Measurements from ENCODE around the gene ACY1.

ACY1 gene

DNA sequence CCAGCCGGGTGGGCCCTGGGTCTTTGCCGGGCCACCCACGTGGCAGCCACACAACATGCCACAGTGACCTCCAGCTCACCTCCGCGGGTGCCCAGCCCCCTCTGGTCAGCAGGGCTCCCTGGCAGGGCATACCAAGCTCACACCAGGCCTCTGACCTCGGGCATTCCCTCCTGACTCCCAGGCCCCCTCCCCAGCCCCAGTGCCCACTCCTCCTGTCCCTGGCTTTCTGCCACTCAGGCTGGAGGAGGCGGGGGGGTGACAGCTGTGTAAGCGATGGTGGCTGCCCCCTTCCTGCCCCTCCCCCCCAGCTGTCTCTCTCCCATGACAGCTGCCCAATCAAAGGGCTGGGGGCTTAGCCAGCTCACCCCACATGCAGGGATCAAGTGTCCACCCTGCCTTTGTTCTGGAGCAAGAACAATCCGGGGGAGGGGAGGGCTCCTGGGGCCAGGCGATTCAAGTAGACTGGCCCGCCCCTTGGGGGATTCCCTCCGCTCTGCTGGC is 19.3 kb upstream of the ACY1 start:
- DNase-seq (ENCODE audit: low read depth, low spot score): no peak

DNA sequence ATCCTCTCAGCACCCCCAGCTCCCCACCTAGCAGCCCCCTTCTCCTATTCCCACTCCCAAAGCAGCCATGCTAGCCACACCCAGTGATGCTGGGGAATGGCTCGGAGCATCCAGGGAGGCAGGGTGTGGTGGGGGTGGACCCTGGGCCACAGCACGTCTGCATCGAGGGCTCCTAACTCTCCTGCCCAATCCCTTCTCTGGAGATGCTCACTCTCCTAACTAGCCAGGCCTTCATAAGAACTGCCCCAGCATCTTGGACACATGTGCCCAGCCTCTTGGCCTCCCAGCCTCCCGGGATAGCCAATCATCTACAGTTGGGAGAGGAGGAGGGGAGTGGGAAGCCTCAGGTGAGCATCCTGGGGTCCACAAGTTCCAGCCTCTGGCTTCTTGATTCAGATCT is 18.8 kb upstream of the ACY1 start:
- no peak for DNase-seq (ENCODE audit: low read depth, low spot score)

DNA sequence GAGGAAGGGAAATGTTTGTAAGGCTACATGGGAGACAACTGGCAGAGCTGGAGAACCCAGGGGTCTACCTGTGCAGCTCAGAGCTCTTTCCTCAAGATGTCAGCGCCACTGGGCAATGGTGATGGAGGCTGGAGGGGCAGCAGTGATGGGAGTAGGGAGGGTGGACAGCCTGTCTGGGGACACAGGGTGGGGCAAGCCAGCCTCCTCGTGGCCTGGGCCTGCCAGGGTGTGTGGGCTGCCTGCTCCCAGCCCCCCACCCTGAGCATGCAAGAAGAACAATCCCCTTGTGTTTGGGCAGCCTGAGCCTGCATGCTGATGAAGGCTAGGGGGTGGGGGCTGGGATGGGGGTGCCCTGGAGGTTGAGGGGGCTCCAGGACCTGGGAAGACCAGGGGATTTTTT is 17.3 kb upstream of the ACY1 start:
- no peak for DNase-seq (ENCODE audit: low read depth, low spot score)

DNA sequence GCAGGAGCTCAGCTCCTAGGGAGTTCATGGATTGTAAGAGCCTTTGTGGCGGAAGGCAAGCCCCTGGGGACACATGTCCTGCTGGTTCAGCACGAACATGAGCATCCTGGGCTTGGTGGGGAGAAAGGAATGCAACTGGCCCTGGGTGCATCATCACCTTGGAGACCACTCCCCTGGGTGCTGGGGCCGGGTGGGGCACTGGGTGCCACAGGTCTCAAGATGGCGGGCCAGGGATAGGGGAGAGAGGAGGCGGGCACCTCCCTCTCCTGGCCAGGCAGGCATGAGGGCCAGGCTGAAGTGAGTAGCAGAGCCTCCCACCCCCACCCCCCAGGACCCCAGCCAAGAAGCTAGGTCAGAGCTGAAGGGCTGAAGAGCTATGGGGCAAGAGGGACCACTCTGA is 16.8 kb upstream of the ACY1 start:
- peak; percentile 25 for DNase-seq (ENCODE audit: low read depth, low spot score)

DNA sequence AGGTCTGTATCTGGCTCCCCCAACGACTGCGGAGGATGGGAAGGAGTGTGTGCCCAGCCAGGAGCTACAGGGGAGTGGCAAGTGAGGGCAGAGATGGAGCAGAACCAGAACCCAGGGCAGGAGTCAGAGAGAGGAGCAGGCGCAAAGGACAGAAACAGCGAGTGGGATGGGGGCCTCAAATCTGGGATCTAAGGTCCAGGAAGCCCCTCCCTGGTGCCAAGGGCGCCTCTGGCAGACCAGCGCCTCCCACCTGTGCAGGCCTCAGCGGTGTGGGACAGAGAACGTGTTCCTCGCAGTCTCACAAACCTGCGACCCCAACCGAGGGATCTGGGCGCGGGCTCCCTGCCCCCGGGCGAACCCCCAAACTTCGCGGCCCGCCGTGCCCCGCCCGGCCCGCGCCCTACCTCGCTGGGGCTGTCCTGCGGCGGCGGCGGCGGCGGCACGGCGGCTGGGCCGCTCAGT is 16.4 kb upstream of the ACY1 start:
- DNase-seq (ENCODE audit: low read depth, low spot score): no peak

DNA sequence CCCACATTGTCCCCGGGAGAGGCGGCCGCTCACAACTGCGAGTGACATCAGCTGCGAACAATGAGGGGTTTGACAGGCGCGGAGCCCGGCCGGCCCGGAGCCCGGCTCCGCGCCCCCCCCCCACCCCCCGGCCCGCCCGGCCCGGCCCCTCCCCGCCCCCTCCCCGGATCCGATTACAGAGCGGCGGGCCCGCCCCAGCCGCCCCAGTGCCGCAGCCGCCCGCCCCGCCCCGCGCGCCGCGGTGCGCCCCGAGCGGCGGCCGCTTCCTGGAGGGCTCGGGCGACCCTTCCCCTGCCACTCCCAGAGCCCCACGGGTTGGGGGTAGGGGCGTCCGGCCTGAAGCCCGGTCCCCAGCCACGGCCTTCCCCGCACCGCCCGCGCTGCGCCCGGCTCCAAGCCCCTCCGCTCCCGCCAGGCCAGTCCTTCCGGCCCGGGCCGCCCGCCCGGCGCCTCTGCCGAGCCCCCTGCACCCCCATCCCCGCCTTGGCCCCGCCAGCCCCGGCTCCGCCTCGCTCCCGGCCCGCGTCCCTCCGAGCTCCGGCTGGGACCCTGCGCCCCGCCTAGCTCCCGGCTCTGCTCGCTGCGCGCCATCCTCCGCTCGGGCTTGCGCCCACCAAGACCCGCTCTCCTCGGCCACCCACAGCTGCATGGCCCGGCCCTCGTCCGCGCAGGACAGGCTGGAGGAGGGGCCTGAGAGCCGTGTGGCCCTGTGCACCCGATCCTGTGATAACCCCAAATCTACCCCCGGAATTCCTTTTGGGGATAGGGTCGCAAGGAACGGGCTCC is 15.8 kb upstream of the ACY1 start, which contains the start of gene PCBP4:
Gene PCBP4, minus strand, starts transcription at position 71 of the 786 bp plus-strand sequence. CDS start 6,214 bp downstream, outside the sequence.
- peak; percentile 80 for DNase-seq (ENCODE audit: low read depth, low spot score)

DNA sequence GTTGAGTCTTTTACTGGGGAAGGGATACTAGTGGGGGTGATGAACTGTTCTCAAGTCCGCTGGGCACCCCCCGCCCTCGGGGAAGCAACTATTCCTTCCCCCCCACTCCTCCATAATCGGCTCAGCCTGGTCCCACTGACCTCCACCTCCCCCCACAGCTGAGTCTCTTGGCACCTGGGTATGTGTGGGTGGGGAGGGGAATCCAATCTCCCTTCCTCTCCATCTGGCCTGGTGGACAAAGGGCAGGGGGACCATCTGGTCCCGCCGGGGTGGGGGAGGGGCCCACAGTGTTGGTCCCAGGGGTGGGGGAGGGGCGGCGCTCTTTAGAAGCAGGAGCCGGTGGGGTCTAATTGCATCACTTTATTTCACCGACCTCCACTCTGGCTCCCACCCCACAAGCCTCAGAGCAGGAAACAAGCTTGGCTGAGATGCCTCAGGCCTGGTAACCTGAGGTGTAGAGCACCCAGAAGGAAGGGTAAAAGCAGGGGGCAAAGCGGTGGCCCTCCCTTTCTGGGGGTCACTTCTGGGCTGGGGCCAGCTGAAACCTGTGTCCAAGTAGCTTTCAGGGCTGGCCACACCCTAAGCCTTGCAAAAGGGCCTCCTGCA is 15.1 kb upstream of the ACY1 start:
- no peak for DNase-seq (ENCODE audit: low read depth, low spot score)

DNA sequence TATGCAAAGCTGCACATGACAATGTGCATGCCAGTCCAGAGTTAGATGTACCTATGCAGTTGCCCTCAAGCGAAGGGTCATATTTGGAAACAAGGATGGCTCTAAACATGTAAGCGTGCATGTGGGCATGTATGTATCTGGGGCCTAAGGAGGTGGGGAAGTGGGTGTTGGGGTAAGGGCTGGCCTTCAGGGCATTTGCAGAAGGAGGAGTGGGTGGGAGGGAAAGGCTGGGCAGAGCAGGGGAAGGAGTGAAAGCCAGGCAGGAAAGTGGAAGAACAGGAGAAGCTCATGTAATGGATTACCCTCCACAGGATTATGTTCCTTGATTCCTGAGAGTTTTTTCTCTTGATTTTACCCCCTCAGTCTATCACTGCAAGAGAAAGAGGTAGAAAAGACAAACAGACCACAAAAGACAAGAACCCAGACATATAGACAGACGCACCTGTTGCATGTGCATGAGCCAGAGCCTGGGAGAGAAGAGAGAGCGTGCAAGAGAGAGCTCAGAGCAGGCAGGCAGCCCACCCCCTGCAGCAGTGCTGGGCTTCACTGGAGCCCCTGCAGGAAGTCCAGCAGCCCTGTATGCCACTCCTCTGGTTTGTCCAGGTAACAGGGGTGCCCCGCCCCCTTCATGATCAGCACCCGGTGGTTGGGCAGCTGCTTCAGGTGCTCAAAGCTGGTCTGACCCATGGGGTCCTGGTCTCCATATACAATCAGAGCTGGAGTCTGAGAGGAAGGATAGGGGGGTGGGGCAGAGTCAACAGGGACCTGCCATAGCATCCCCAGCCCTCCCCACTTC is 14.3 kb upstream of the ACY1 start:
- no peak for DNase-seq (ENCODE audit: low read depth, low spot score)

DNA sequence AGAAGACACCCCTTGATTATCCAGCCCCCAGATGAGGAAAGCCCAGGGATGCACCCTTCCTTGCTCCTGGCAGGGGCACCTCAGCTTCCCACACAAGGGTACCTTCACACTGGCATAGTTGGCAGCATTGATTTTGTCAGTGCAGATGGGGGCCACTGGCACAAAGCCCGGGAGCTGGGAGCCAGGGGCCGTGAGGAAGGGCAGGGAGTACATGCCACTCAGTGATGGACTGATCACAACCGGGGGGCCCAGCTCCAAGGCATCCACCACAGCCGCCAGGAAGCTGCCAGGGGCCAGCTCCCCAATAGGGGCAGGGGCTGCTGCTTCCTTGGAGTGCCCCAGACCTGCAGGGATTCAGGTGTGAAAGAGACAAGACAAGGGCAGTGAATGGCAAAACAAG is 13.5 kb upstream of the ACY1 start:
- DNase-seq (ENCODE audit: low read depth, low spot score): no peak

DNA sequence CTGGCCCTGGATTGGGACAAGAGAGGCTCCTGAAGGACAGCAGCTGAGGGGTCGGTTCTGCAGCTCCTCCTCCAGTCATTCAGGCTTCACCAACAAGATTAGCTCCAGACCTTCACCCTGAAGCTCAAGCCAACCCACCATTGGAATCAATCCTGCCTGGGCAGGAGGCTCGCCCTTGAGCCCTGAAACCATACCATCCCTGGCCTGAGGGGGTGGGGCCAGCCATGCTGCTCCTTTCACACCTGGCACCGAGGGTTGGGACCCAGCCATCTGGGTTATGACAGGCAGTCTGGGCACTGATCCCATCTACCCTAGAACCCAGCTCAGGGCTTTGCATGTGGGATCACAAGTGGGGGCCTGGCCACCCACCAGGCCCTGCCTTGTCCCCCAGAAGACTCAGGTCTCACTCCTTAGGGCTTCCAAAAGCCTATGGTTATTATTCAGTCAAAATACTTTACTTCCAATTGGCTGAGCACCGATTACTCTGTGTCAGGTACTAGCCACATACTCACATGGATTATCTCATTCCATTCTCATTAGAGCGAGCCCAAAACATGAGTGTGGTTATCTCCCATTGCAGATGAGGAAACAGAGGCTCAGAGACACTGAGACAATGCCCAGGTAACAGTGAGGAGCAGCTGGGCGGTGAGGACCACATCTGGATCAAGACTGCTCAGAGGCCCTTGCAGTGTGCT is 12.6 kb upstream of the ACY1 start:
- no peak for DNase-seq (ENCODE audit: low read depth, low spot score)

DNA sequence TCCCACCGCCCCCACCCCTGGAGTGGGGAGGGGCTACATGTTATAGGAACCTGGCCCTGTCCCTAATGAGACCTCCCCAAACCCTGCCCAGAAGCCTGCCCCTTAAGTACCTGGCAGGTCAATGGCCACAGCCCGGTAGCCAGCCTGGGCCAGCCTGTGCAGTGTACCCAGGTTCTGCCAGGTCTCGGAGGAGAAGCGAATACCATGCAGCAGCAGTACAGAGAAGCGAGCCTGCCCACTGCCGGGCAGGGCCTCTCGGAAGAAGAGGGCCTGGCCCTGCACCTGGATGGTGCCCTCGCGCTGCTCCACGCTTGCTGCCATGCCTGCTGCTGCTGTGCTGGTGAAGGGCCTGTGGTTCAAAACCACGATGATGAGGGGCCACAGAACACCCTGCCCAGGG is 12.0 kb upstream of the ACY1 start:
- no peak for DNase-seq (ENCODE audit: low read depth, low spot score)

DNA sequence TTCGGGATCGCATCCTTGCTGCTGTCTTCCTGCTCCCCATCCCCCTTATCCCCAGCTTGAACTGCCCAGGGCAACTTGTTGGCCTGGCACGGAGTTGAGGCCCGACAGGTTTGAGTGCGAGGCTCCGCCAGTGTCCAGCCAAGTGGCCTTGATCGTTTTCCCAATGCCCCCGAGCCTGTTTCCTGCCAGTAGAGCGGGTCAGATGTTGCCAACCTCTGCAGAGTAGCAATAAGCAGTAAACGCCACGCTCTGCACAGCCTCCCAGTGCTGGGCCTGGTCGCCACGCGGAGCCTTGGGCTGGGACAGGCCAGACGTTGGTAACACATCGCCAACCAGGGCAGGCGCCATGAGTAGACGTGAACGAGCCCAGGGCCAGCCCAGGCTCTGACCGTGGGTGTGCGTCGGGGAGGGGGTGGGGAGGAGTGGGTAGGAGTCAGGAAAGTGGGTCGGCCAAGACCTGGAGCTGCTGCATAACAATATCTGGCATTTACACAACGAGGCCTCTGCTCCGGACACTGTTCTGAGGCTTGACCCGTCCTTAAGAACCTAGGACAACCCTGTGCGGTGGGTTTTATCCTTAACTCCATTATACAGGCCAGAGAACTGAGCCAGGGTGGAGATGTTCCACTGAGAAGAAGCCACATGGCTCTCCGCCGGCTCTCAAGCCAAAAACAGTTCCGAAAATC is 8.9 kb upstream of the ACY1 start:
- no peak for DNase-seq (ENCODE audit: low read depth, low spot score)

DNA sequence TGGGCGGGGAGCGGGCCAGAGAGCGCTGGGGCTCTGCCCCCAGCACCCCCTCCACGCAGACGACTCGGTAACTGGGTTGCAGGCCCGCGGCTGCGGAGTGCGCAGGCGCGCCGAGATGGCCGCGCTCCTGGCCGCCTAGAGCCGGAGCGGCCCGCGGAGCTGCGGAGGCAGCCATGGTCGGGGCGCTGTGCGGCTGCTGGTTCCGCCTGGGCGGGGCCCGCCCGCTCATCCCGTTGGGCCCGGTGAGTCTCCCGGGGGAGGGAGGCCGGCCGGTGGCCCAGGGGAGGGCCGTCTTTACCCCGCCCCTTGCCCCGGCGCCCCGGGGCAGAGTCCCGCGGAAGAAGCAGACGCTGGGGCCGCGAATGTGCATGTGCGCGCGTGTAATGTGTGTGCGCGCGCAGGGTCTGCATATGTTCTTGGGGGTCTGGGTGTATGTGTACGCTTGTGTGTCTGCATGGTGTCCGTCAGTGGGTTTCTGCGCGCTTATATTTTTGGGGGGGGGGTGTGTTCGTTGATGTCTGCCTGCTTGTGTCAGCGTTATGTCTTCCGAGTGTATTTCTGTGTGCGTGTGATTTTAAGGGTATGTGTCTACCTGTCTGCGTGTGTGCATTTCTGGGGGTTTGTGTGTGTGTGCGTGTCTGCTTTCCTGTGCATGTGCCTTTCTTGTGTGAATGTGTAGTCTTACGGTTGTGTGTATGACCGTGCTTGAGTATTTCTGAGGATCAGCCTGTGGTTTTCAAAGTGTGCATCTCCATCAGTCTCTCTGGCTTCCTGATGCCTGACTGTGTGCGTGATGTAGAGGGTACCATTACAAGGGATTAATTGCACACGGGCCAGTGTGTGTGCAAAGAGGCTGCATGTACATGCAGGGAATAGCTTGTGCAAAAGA is 8.1 kb upstream of the ACY1 start, which contains the start of gene ABHD14A:
Gene ABHD14A, plus strand, starts transcription at position 102 of the 889 bp plus-strand sequence. Its CDS starts 72 bp downstream, at position 174.
- peak; percentile 86 for DNase-seq (ENCODE audit: low read depth, low spot score)

DNA sequence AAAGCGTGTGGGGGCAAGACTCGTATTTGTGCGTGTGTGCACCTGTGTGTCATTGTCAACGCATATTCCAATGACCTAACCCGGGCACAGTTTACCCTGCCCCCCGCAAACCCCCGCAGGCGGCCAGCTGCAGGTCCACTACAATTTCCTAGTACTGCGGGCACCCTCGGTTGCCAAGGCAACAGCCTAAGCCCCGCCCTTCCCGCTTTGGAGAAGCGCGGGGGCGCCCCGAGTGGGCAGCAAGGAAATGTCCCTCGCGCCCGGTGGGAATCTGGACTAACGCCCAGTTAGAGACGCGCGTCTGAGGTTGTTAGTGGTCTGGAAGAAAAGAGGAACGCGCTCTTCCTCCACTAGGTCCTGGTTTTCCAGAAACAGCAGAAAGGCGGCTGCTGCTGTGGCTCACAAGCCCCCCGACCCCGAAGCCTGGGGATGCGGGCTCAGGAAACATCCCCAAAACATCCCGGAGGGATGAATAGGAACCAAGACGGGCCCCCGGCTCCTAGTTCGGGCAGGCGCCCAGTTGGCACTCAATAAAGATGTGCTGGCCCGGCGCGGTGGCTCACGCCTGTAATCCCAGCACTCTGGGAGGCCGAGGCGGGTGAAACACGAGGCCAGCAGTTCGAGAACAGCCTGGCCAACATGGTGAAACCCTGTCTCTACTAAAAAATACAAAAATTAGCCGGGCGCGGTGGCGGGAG is 7.3 kb upstream of the ACY1 start:
- DNase-seq (ENCODE audit: low read depth, low spot score): peak; percentile 89

DNA sequence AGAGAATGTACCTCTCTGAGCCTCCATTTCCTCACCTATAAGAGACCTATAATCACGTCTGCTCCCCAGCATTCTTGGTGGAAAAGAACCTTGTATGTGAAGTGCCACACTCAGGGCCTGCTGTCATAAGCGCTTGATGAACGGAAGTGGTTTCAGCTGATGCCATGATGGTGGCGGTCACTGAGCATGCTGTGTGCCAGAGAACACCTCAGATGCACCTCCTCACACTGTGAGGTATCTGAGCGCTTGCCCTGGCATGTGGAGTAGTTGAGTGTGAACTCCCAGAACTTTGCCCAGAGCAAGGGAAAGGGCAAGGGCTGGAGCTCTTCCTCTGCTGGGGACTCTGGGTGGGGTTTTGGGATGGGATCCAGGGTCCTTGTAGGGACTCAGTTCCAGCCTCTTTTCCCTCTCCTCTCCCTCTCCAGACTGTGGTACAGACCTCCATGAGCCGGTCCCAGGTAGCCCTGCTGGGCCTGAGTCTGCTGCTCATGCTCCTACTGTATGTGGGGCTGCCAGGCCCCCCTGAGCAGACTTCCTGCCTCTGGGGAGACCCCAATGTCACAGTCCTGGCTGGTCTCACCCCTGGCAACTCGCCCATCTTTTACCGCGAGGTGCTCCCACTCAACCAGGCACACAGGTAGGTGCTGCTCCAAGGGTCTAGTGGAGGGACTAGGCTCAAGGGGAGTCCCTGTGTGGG is 5.7 kb upstream of the ACY1 start:
- no peak for DNase-seq (ENCODE audit: low read depth, low spot score)

DNA sequence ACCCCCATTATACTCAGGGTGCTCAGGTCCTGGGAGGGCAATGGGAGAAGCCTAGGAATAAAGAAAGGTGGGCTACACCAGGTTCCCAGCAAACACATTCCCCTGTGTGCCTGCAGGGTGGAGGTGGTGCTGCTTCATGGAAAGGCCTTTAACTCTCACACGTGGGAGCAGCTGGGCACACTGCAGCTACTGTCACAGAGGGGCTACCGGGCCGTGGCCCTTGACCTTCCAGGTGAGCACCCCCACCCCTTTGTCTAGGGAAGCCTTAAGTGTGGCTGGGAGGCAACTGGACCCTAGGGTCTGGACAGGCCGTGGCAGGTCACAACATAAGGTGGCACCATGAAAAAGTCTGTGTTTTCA is 5.2 kb upstream of the ACY1 start:
- no peak for DNase-seq (ENCODE audit: low read depth, low spot score)

DNA sequence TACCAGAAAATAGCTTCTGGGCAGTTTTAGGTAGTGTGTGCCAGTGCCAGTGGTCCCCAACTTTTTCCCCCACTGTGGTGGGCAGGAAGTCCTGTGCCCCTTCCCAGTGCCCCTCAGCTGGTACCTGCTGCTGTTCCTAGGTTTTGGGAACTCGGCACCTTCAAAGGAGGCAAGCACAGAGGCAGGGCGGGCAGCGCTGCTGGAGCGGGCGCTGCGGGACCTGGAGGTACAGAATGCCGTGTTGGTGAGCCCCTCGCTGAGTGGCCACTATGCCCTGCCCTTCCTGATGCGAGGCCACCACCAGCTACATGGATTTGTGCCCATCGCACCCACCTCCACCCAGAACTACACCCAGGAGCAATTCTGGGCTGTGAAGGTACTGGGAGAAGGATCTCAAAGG is 3.1 kb upstream of the ACY1 start:
- DNase-seq (ENCODE audit: low read depth, low spot score): no peak

DNA sequence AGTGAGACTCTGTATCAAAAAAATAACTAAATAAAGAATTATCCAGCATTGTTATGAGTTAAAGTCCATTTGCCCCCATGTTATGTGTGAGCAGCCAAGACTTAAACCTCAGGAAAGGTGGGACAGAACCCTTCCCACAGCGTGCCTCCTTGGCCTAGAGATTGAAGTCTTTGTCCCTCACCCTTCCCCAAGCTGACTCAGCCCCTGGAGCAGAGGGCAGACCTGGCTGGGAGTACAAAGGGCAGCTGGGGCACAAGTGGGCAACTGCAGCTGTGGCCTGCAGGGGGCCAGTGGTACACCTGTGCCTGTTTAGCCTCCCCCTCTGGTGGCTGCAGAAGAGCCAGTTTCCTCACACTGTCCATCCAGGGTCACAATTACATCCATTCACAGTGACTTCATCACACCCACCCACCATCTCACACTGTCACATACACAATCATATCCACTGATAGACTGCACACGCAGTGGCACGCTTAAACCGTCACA is 940 bp upstream of the ACY1 start:
- DNase-seq (ENCODE audit: low read depth, low spot score): peak; percentile 55

Data from astrocyte of the hippocampus (primary cell).